Myocyte (in vitro differentiated cells): ENCODE data around the gene LGR4. TPM values are rescaled to one million over a fixed set of nuclear protein-coding genes. Genes with fewer than 3 reads are reported as not detected.

Experiments
- DNase-seq: peaks from one replicate; pipeline ENCODE4 v3.0.0-alpha.2; 2012; ENCODE audit warnings: low read depth
- total RNA-seq: library from RNA; depleted of rRNA; stranded (reverse); fragments of >200 nt; gene quantifications from 2 replicates; pipeline ENCODE4 v1.2.3, GENCODE V29; 2014

Gene LGR4
- total RNA-seq, 1 donor from 2014 or later: 17.7 TPM

GRCh38 chr11:27405134-27405533 is 67.5 kb downstream of the LGR4 start:
- DNase-seq: no peak

- no peak for DNase-seq
Observed at GRCh38 chr11:27404427-27404826, 68.2 kb downstream of the LGR4 start.

- no peak for DNase-seq
Observed at GRCh38 chr11:27403195-27403594, 69.4 kb downstream of the LGR4 start.

- DNase-seq: no peak
Observed at GRCh38 chr11:27402450-27402849, 70.1 kb downstream of the LGR4 start.

- DNase-seq: no peak
Observed at GRCh38 chr11:27401833-27402316, 70.7 kb downstream of the LGR4 start.

GRCh38 chr11:27401280-27401832 is 71.2 kb downstream of the LGR4 start:
- no peak for DNase-seq

- DNase-seq: peak; percentile 42
Observed at GRCh38 chr11:27398400-27398770, 74.2 kb downstream of the LGR4 start.

- DNase-seq: no peak
Observed at GRCh38 chr11:27397624-27398399, 74.8 kb downstream of the LGR4 start.

GRCh38 chr11:27396259-27396839 is 76.2 kb downstream of the LGR4 start:
- no peak for DNase-seq

GRCh38 chr11:27395556-27396258 is 76.9 kb downstream of the LGR4 start:
- DNase-seq: no peak

- DNase-seq: no peak
Observed at GRCh38 chr11:27394781-27395228, 77.8 kb downstream of the LGR4 start.

- no peak for DNase-seq
Observed at GRCh38 chr11:27392278-27393114, 80.1 kb downstream of the LGR4 start.

- no peak for DNase-seq
Observed at GRCh38 chr11:27391331-27392015, 81.1 kb downstream of the LGR4 start.

GRCh38 chr11:27390318-27391295 is 82.0 kb downstream of the LGR4 start:
- DNase-seq: no peak

- no peak for DNase-seq
Observed at GRCh38 chr11:27388869-27389268, 83.7 kb downstream of the LGR4 start.

GRCh38 chr11:27388001-27388400 is 84.6 kb downstream of the LGR4 start:
- no peak for DNase-seq

- no peak for DNase-seq
Observed at GRCh38 chr11:27387362-27387761, 85.2 kb downstream of the LGR4 start.

- DNase-seq: no peak
Observed at GRCh38 chr11:27386181-27386845, 86.3 kb downstream of the LGR4 start.

- DNase-seq: peak; percentile 67
Observed at GRCh38 chr11:27385245-27385644, 87.3 kb downstream of the LGR4 start.
